HepG2 (cell line): ENCODE data around the gene SPAG8. TPM values are rescaled to one million over a fixed set of nuclear protein-coding genes. Genes with fewer than 3 reads are reported as not detected.

ENCODE experiments used
- EEA1 ChIP-seq: sonication (generic); formaldehyde crosslinking; IDR thresholded peaks from 2 replicates; pipeline ENCODE4 v1.5.1; 2020; ENCODE audit warnings: mild to moderate bottlenecking, missing genetic modification reagents, borderline replicate concordance
- GATAD1 ChIP-seq: IDR thresholded peaks from 2 replicates; pipeline ENCODE4 v1.6.1; 2016; ENCODE audit warnings: missing genetic modification reagents, missing compliant biosample characterization
- HMG20B ChIP-seq: conservative IDR thresholded peaks from 2 replicates; pipeline ENCODE4 v1.6.1; 2016; ENCODE audit warnings: missing genetic modification reagents, missing compliant biosample characterization
- HNRNPLL ChIP-seq: fragments of 200-400 bp; formaldehyde crosslinking; IDR thresholded peaks from 2 replicates; pipeline ENCODE4 v1.6.1; 2017; ENCODE audit warnings: mild to moderate bottlenecking, low read depth, low read length; ENCODE audit not compliant: poor library complexity, severe bottlenecking
- HOXD1 ChIP-seq: sonication (generic); formaldehyde crosslinking; IDR thresholded peaks from 2 replicates; pipeline ENCODE4 v1.5.0; 2020; ENCODE audit warnings: missing genetic modification reagents
- MEIS2 ChIP-seq: sonication (generic); formaldehyde crosslinking; IDR thresholded peaks from 2 replicates; pipeline ENCODE4 v1.9.0; 2021; ENCODE audit warnings: mild to moderate bottlenecking, missing genetic modification reagents
- MIXL1 ChIP-seq: IDR thresholded peaks from 2 replicates; pipeline ENCODE4 v1.6.1; 2016
- MTA1 ChIP-seq: sonication (generic); formaldehyde crosslinking; IDR thresholded peaks from 2 replicates; pipeline ENCODE4 v1.4.0; 2020; ENCODE audit warnings: missing genetic modification reagents, mild to moderate bottlenecking, borderline replicate concordance
- RAD21 ChIP-seq: fragments of 450-650 bp; formaldehyde crosslinking; IDR thresholded peaks from 2 replicates; pipeline ENCODE4 v1.5.0; 2020; ENCODE audit warnings: mild to moderate bottlenecking
- RBFOX2 ChIP-seq: fragments of 200-400 bp; formaldehyde crosslinking; IDR thresholded peaks from 2 replicates; pipeline ENCODE4 v1.6.1; 2017; ENCODE audit warnings: low read depth, mild to moderate bottlenecking, low read length
- RBM22 ChIP-seq: fragments of 200-400 bp; formaldehyde crosslinking; optimal IDR thresholded peaks from 2 replicates; pipeline ENCODE3; 2017; ENCODE audit warnings: mild to moderate bottlenecking, low read length, moderate library complexity
- RBM39 ChIP-seq: fragments of 200-400 bp; formaldehyde crosslinking; IDR thresholded peaks from one replicate; pipeline ENCODE4 v1.6.1; 2018; ENCODE audit warnings: antibody characterized with exemption, mild to moderate bottlenecking, low read depth, low read length; ENCODE audit not compliant: poor library complexity, severe bottlenecking
- SMAD1 ChIP-seq: sonication (generic); formaldehyde crosslinking; IDR thresholded peaks from 2 replicates; pipeline ENCODE4 v1.4.0; 2020; ENCODE audit warnings: missing genetic modification reagents, low read depth, mild to moderate bottlenecking, borderline replicate concordance
- SRSF1 ChIP-seq: fragments of 200-400 bp; formaldehyde crosslinking; optimal IDR thresholded peaks from 2 replicates; pipeline ENCODE3; 2017; ENCODE audit warnings: mild to moderate bottlenecking, low read depth, low read length, moderate library complexity
- YEATS4 ChIP-seq: sonication (generic); formaldehyde crosslinking; IDR thresholded peaks from 2 replicates; pipeline ENCODE4 v1.4.0; 2020; ENCODE audit warnings: missing genetic modification reagents, borderline replicate concordance
- ZNF180 ChIP-seq: sonication (generic); formaldehyde crosslinking; IDR thresholded peaks from 2 replicates; pipeline ENCODE4 v1.4.0; 2020; ENCODE audit warnings: low read depth, missing genetic modification reagents, borderline replicate concordance
- ZNF263 ChIP-seq: sonication (generic); formaldehyde crosslinking; IDR thresholded peaks from 2 replicates; pipeline ENCODE4 v1.4.0; 2020; ENCODE audit warnings: missing genetic modification reagents
- ZNF335 ChIP-seq: sonication (generic); formaldehyde crosslinking; IDR thresholded peaks from 2 replicates; pipeline ENCODE4 v1.4.0; 2020; ENCODE audit warnings: missing genetic modification reagents
- ZNF547 ChIP-seq: sonication (generic); formaldehyde crosslinking; IDR thresholded peaks from 2 replicates; pipeline ENCODE4 v1.5.1; 2020; ENCODE audit warnings: mild to moderate bottlenecking, missing genetic modification reagents
- ZNF549 ChIP-seq: sonication (generic); formaldehyde crosslinking; IDR thresholded peaks from 2 replicates; pipeline ENCODE4 v1.5.0; 2020; ENCODE audit warnings: missing genetic modification reagents
- polyA plus RNA-seq, 8 experiments: library from polyadenylated mRNA; depleted of rRNA in 3 of 8; stranded (reverse) in 7 of 8; unstranded in 1 of 8; fragments of >200 nt; fragmentation: Illumina TruSeq in 4 of 8; extraction: Trizol in 4 of 8; gene quantifications; 2 replicates each; pipeline versions ENCODE4 v1.2.1 to v1.2.3, GENCODE V29; 2011 to 2016; ENCODE audit warnings: low read depth in 4 of 8, missing spikeins in 1 of 8, mixed read lengths in 1 of 8; ENCODE audit not compliant: insufficient read depth in 1 of 8
- total RNA-seq, 5 experiments: library from RNA; depleted of rRNA; stranded (reverse); fragments of >200 nt; fragmentation: Illumina TruSeq; extraction: Trizol; gene quantifications; 2 replicates each; pipeline ENCODE4 v1.2.3, GENCODE V29; 2016; ENCODE audit warnings: low read depth in 1 of 5
- TF ChIP-seq, protein P1 (sequence below): sonication (generic); formaldehyde crosslinking; IDR thresholded peaks from 2 replicates; pipeline ENCODE4 v1.8.0; 2022; ENCODE audit warnings: mild to moderate bottlenecking, missing genetic modification reagents, borderline replicate concordance
- TF ChIP-seq, protein P2 (sequence below): sonication (generic); formaldehyde crosslinking; IDR thresholded peaks from 2 replicates; pipeline ENCODE4 v1.5.1; 2020; ENCODE audit warnings: mild to moderate bottlenecking, missing genetic modification reagents, moderate library complexity
- TF ChIP-seq, protein P3 (sequence below): sonication (generic); formaldehyde crosslinking; IDR thresholded peaks from 2 replicates; pipeline ENCODE4 v1.4.0; 2020; ENCODE audit warnings: missing genetic modification reagents, borderline replicate concordance
- TF ChIP-seq, protein P4 (sequence below): sonication (generic); formaldehyde crosslinking; IDR thresholded peaks from 2 replicates; pipeline ENCODE4 v1.5.1; 2020; ENCODE audit warnings: missing genetic modification reagents, mild to moderate bottlenecking, borderline replicate concordance

Gene SPAG8
- total and polyA plus RNA-seq, 2 of the 13 experiments (the other 11 are each of a cell fraction or from before 2014, with no cell fraction given), result 0.18 to 0.27 TPM

DNA sequence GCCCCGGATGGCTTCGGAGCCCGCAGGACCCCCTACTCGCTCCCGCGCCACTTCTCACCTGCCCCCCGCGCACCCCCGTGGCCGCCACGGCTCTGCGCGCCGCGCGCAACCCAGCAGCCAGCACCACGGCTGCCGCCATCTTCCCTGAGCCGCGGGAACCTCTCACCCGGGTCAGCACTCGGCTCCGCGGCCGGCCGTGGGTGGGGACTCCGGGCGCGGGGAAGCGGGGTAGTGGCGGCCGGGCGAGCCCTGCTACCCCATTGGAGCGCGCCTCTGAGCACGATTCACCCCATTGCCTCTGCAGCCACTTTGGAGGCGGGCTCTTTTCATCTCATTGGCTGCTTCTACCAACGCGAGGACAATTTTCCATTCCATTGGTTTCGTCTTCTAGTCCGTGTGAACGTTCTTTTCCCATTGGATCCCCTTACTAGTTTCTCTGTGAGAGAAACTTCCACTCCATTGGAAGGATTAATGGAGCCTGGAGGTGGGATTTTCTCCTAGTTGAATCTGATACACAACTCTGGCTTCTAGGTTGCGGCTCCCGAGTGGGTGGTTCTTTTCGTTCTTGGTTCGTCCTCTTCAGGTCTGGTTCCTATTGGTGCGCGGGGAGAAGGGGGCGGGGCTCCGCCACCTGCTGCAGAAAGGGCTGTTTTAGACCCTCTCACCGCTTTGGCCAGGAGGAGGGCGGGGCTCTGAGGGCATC lies 2.9 kb upstream of the SPAG8 start, which contains the start of gene HINT2 (continued):
- peak; percentile 24 for TF ChIP-seq GATAD1 (CRISPR knock-in tag)
- peak; percentile 54 for TF ChIP-seq HNRNPLL
- no peak for TF ChIP-seq HMG20B (CRISPR knock-in tag)
- no peak for TF ChIP-seq RBM22
- TF ChIP-seq ZNF335 (CRISPR knock-in tag), result no peak
- TF ChIP-seq, protein P1, sequence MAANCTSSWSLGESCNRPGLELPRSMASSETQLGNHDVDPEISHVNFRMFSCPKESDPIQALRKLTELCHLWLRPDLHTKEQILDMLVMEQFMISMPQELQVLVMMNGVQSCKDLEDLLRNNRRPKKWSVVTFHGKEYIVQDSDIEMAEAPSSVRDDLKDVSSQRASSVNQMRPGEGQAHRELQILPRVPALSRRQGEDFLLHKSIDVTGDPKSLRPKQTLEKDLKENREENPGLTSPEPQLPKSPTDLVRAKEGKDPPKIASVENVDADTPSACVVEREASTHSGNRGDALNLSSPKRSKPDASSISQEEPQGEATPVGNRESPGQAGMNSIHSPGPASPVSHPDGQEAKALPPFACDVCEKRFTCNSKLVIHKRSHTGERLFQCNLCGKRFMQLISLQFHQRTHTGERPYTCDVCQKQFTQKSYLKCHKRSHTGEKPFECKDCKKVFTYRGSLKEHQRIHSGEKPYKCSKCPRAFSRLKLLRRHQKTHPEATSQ (CRISPR knock-in tag), result 0 out of 2 replicates have a peak, but pooled peaks have one; percentile 33
- TF ChIP-seq YEATS4 (CRISPR knock-in tag), result peak; percentile 82; the same call in 1 of the 2 replicates
- TF ChIP-seq RAD21, result no peak
- TF ChIP-seq, protein P2, sequence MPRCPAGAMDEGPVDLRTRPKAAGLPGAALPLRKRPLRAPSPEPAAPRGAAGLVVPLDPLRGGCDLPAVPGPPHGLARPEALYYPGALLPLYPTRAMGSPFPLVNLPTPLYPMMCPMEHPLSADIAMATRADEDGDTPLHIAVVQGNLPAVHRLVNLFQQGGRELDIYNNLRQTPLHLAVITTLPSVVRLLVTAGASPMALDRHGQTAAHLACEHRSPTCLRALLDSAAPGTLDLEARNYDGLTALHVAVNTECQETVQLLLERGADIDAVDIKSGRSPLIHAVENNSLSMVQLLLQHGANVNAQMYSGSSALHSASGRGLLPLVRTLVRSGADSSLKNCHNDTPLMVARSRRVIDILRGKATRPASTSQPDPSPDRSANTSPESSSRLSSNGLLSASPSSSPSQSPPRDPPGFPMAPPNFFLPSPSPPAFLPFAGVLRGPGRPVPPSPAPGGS, result 0 out of 2 replicates have a peak, but pooled peaks have one; percentile 12
- TF ChIP-seq ZNF549 (CRISPR knock-in tag), result no peak
- no peak for TF ChIP-seq HOXD1 (CRISPR knock-in tag)
- no peak for TF ChIP-seq SMAD1 (CRISPR knock-in tag)
- peak; percentile 50; the same call in 1 of the 2 replicates for TF ChIP-seq ZNF263 (CRISPR knock-in tag)
- 0 out of 2 replicates have a peak, but pooled peaks have one; percentile 80 for TF ChIP-seq MEIS2 (CRISPR knock-in tag)
- TF ChIP-seq ZNF547 (CRISPR knock-in tag), result peak; percentile 68
- TF ChIP-seq MTA1, result no peak
- no peak for TF ChIP-seq SRSF1
- TF ChIP-seq EEA1 (CRISPR knock-in tag), result 0 out of 2 replicates have a peak, but pooled peaks have one; percentile 71
- TF ChIP-seq, protein P3, sequence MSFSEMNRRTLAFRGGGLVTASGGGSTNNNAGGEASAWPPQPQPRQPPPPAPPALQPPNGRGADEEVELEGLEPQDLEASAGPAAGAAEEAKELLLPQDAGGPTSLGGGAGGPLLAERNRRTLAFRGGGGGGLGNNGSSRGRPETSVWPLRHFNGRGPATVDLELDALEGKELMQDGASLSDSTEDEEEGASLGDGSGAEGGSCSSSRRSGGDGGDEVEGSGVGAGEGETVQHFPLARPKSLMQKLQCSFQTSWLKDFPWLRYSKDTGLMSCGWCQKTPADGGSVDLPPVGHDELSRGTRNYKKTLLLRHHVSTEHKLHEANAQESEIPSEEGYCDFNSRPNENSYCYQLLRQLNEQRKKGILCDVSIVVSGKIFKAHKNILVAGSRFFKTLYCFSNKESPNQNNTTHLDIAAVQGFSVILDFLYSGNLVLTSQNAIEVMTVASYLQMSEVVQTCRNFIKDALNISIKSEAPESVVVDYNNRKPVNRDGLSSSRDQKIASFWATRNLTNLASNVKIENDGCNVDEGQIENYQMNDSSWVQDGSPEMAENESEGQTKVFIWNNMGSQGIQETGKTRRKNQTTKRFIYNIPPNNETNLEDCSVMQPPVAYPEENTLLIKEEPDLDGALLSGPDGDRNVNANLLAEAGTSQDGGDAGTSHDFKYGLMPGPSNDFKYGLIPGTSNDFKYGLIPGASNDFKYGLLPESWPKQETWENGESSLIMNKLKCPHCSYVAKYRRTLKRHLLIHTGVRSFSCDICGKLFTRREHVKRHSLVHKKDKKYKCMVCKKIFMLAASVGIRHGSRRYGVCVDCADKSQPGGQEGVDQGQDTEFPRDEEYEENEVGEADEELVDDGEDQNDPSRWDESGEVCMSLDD (CRISPR knock-in tag), result peak; percentile 7; the same call in 1 of the 2 replicates
- TF ChIP-seq RBM39, result peak; percentile 93
- TF ChIP-seq MIXL1 (CRISPR knock-in tag), result peak; percentile 26; the same call in 1 of the 2 replicates
- TF ChIP-seq RBFOX2, result peak; percentile 100
- TF ChIP-seq, protein P4, sequence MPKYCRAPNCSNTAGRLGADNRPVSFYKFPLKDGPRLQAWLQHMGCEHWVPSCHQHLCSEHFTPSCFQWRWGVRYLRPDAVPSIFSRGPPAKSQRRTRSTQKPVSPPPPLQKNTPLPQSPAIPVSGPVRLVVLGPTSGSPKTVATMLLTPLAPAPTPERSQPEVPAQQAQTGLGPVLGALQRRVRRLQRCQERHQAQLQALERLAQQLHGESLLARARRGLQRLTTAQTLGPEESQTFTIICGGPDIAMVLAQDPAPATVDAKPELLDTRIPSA (CRISPR knock-in tag), result 0 out of 2 replicates have a peak, but pooled peaks have one; percentile 58
- TF ChIP-seq ZNF180 (CRISPR knock-in tag), result no peak
